H9 (cell line): ENCODE data around the gene TTLL3. TPM values are rescaled to one million over a fixed set of nuclear protein-coding genes. Genes with fewer than 3 reads are reported as not detected.

Experiments used
- DNase-seq: peaks from one replicate; pipeline ENCODE4 v3.0.0-alpha.2; 2017
- H2AFZ ChIP-seq: one replicate; pipeline ENCODE4 v1.6.1; 2013; ENCODE audit warnings: mild to moderate bottlenecking, low read length, control low read depth, moderate library complexity
- H2AK5ac ChIP-seq: 2 replicates; pipeline ENCODE4 v1.6.1; 2013; ENCODE audit warnings: low read length, control low read depth, mixed read lengths; ENCODE audit not compliant: insufficient read length
- H2BK120ac ChIP-seq: one replicate; pipeline ENCODE4 v1.6.1; 2013; ENCODE audit warnings: low read depth, mild to moderate bottlenecking, low read length, control low read depth, inconsistent platforms; ENCODE audit not compliant: poor library complexity, severe bottlenecking
- H2BK12ac ChIP-seq: 2 replicates; pipeline ENCODE4 v1.6.1; 2013; ENCODE audit warnings: low read length, control low read depth, mixed read lengths, low read depth; ENCODE audit not compliant: insufficient read length
- H2BK15ac ChIP-seq: 2 replicates; pipeline ENCODE4 v1.6.1; 2013; ENCODE audit warnings: low read depth, low read length, control low read depth
- H2BK20ac ChIP-seq: one replicate; pipeline ENCODE4 v1.6.1; 2013; ENCODE audit warnings: low read depth, mild to moderate bottlenecking, low read length, control low read depth, inconsistent platforms; ENCODE audit not compliant: poor library complexity, severe bottlenecking
- H2BK5ac ChIP-seq: 2 replicates; pipeline ENCODE4 v1.6.1; 2013; ENCODE audit warnings: low read length, control low read depth, mixed read lengths; ENCODE audit not compliant: insufficient read length
- H3K14ac ChIP-seq: 2 replicates; pipeline ENCODE4 v1.6.1; 2013; ENCODE audit warnings: low read length, control low read depth; ENCODE audit not compliant: insufficient read depth
- H3K18ac ChIP-seq: 2 replicates; pipeline ENCODE4 v1.6.1; 2013; ENCODE audit warnings: low read depth, mild to moderate bottlenecking, mixed read lengths, low read length, control low read depth; ENCODE audit not compliant: insufficient read length
- H3K23ac ChIP-seq: 2 replicates; pipeline ENCODE4 v1.6.1; 2013; ENCODE audit warnings: low read length, control low read depth, mixed read lengths, low read depth; ENCODE audit not compliant: insufficient read length
- H3K23me2 ChIP-seq: 2 replicates; pipeline ENCODE4 v1.6.1; 2013; ENCODE audit warnings: low read depth, mild to moderate bottlenecking, mixed read lengths, low read length, control low read depth; ENCODE audit not compliant: insufficient read length, poor library complexity, severe bottlenecking
- H3K27ac ChIP-seq: 2 replicates; pipeline ENCODE4 v1.5.1; 2013; ENCODE audit warnings: low read length, control low read depth, mixed read lengths, low read depth; ENCODE audit not compliant: insufficient read length
- H3K27me3 ChIP-seq: 2 replicates; pipeline ENCODE4 v1.6.1; 2013; ENCODE audit warnings: low read length, control low read depth, inconsistent platforms; ENCODE audit not compliant: insufficient read depth
- H3K4ac ChIP-seq: 2 replicates; pipeline ENCODE4 v1.6.1; 2013; ENCODE audit warnings: low read depth, mild to moderate bottlenecking, control low read depth, inconsistent platforms, low read length, moderate library complexity
- H3K4me1 ChIP-seq: 2 replicates; pipeline ENCODE4 v1.6.1; 2013; ENCODE audit warnings: low read length, control low read depth, inconsistent platforms; ENCODE audit not compliant: insufficient read depth
- H3K4me2 ChIP-seq: 2 replicates; pipeline ENCODE4 v1.6.1; 2013; ENCODE audit warnings: low read length, control low read depth, mixed read lengths; ENCODE audit not compliant: insufficient read length, insufficient read depth
- H3K56ac ChIP-seq: 2 replicates; pipeline ENCODE4 v1.6.1; 2013; ENCODE audit warnings: low read depth, mild to moderate bottlenecking, mixed read lengths, low read length, control low read depth; ENCODE audit not compliant: insufficient read length
- H3K79me1 ChIP-seq: 2 replicates; pipeline ENCODE4 v1.6.1; 2013; ENCODE audit warnings: low read depth, mild to moderate bottlenecking, moderate library complexity, low read length, control low read depth, inconsistent platforms; ENCODE audit not compliant: insufficient read depth, poor library complexity, severe bottlenecking
- H3K79me2 ChIP-seq: 2 replicates; pipeline ENCODE4 v1.6.1; 2013; ENCODE audit warnings: low read length, control low read depth, inconsistent platforms; ENCODE audit not compliant: insufficient read depth
- H3K9ac ChIP-seq: 2 replicates; pipeline ENCODE4 v1.6.1; 2013; ENCODE audit warnings: low read length, control low read depth, mixed read lengths; ENCODE audit not compliant: insufficient read length; ENCODE audit errors: extremely low read depth
- H3K9me3 ChIP-seq: one replicate; pipeline ENCODE4 v1.6.1; 2013; ENCODE audit warnings: low read depth, low read length, inconsistent platforms; ENCODE audit not compliant: control insufficient read depth
- H3T11ph ChIP-seq: one replicate; pipeline ENCODE4 v1.6.1; 2013; ENCODE audit warnings: mild to moderate bottlenecking, low read length, control low read depth, inconsistent platforms
- H4K20me1 ChIP-seq: one replicate; pipeline ENCODE4 v1.6.1; 2013; ENCODE audit not compliant: control insufficient read depth, insufficient read length, insufficient read depth
- H4K5ac ChIP-seq: 2 replicates; pipeline ENCODE4 v1.6.1; 2013; ENCODE audit warnings: low read depth, mild to moderate bottlenecking, mixed read lengths, low read length, control low read depth; ENCODE audit not compliant: insufficient read length
- H4K8ac ChIP-seq: replicated peaks from 2 replicates; pipeline ENCODE4 v1.6.1; 2013; ENCODE audit warnings: low read length, control low read depth, mixed read lengths, low read depth; ENCODE audit not compliant: insufficient read length
- H4K91ac ChIP-seq: 2 replicates; pipeline ENCODE4 v1.6.1; 2013; ENCODE audit warnings: low read depth, mild to moderate bottlenecking, moderate library complexity, mixed read lengths, low read length, control low read depth; ENCODE audit not compliant: insufficient read length
- H3K27ac Mint-ChIP-seq, 3 experiments: 2 replicates in 2 of 3; 3 replicates in 1 of 3; pipeline ENCODE4 v1.8.0; 2020 to 2021; ENCODE audit warnings: mixed read lengths in 3 of 3, mild to moderate bottlenecking in 1 of 3, moderate library complexity in 1 of 3
- H3K27me3 Mint-ChIP-seq: 2 replicates; pipeline ENCODE4 v1.8.0; 2021; ENCODE audit warnings: low read depth, mild to moderate bottlenecking, moderate library complexity, mixed read lengths
- H3K36me3 Mint-ChIP-seq, 3 experiments: 2 replicates in 2 of 3; 3 replicates in 1 of 3; pipeline ENCODE4 v1.8.0; 2020 to 2021; ENCODE audit warnings: low read depth in 3 of 3, mixed read lengths in 3 of 3; ENCODE audit not compliant: insufficient read depth in 1 of 3
- H3K4me1 Mint-ChIP-seq, 2 experiments: 2 replicates each; pipeline ENCODE4 v1.8.0; 2020; ENCODE audit warnings: mixed read lengths in 2 of 2
- H3K4me3 Mint-ChIP-seq, 2 experiments: 2 replicates in 1 of 2; 3 replicates in 1 of 2; pipeline ENCODE4 v1.8.0; 2020 to 2021; ENCODE audit warnings: mild to moderate bottlenecking in 2 of 2, mixed read lengths in 2 of 2, moderate library complexity in 1 of 2
- H3K9me3 Mint-ChIP-seq, 2 experiments: 2 replicates in 1 of 2; 3 replicates in 1 of 2; pipeline ENCODE4 v1.8.0; 2020; ENCODE audit warnings: mild to moderate bottlenecking in 2 of 2, mixed read lengths in 2 of 2, moderate library complexity in 1 of 2
- CTCF ChIP-seq: fragments of 200-600 bp; sonication (generic); conservative IDR thresholded peaks from 3 replicates; pipeline ENCODE4 v1.8.0; 2021; ENCODE audit warnings: antibody characterized with exemption, mild to moderate bottlenecking
- WGBS: extraction: QIAGEN DNeasy Blood & Tissue Kit; methylation state at CpG from one replicate; pipeline ENCODE4 v1.1.7; 2013; ENCODE audit warnings: missing lambda C conversion rate, low lambda C conversion rate, mixed read lengths; ENCODE audit not compliant: insufficient read length; ENCODE audit errors: extremely low coverage; 5-methylcytosine and 5-hydroxymethylcytosine counted together
- total RNA-seq: library from RNA; stranded (reverse); gene quantifications from 2 replicates; pipeline ENCODE4 v1.2.1, GENCODE V29; 2021

TTLL3 gene
- total RNA-seq, 1 experiment from 2014 or later: 14.4 TPM

- no peak overlapping the region for H2BK120ac ChIP-seq
- Mint-ChIP-seq H3K4me1 (peaks cover 7 to 8% of the 10 kb centered on the region in 2 experiments; a peak in 3 of 4 replicates), H3K27me3 (peaks cover 14% of the 10 kb centered on the region), H3K27ac (no peak overlapping the region), H3K36me3 (peaks cover 8 to 26% (median 20%) of the 10 kb centered on the region in 3 experiments; a peak in 6 of 7 replicates), H3K9me3 (no peaks in the 10 kb centered on the region), H3K4me3 (no peak overlapping the region; a peak in 1 of 5 replicates)
- no peak overlapping the region for H2BK5ac ChIP-seq
- H3K9ac ChIP-seq: no peak overlapping the region
- no peak overlapping the region for H2AFZ ChIP-seq
- no peaks in the 10 kb centered on the region for H3K9me3 ChIP-seq
- no peaks in the 10 kb centered on the region for H3K79me2 ChIP-seq
- no peak overlapping the region for H4K8ac ChIP-seq
- H4K20me1 ChIP-seq: no peaks in the 10 kb centered on the region
- H3K14ac ChIP-seq: no peak overlapping the region
- no peak overlapping the region for H3K4me2 ChIP-seq
- H3K4me1 ChIP-seq: no peaks in the 10 kb centered on the region
- no peak for DNase-seq
- H3K56ac ChIP-seq: no peak overlapping the region
- no peak overlapping the region for H4K91ac ChIP-seq
- no peaks in the 10 kb centered on the region for H3K23me2 ChIP-seq
- no peak for TF ChIP-seq CTCF
- no peak overlapping the region for H4K5ac ChIP-seq
- no CpG with 5 or more reads among the region's 1 CpG for WGBS
- no peak overlapping the region for H3K27ac ChIP-seq
- H2BK20ac ChIP-seq: no peak overlapping the region
- no peak overlapping the region for H2AK5ac ChIP-seq
- no peaks in the 10 kb centered on the region for H3K79me1 ChIP-seq
- no peak overlapping the region for H3K23ac ChIP-seq
- no peaks in the 10 kb centered on the region; the same call in 1 of the 2 replicates for H3K27me3 ChIP-seq
- no peak overlapping the region for H2BK15ac ChIP-seq
- H2BK12ac ChIP-seq: no peak overlapping the region
- no peak overlapping the region for H3T11ph ChIP-seq
- H3K18ac ChIP-seq: no peak overlapping the region
- H3K4ac ChIP-seq: no peak overlapping the region
Observed at GRCh38 chr3:9777694-9778021, 32.4 kb upstream of the TTLL3 start.
